DND-41 (cell line): ENCODE measurements around the gene ICAM5.

Experiments
- ATAC-seq: fragments of 200-7000 bp; cut with Tn5 transposase; 3 replicates; pipeline ENCODE4 v1.9.1; 2021; ENCODE audit warnings: low read depth; ENCODE audit not compliant: insufficient read depth
- DNase-seq: peaks from one replicate; pipeline ENCODE4 v3.0.0-alpha.2; 2020
- H2AFZ ChIP-seq: 2 replicates; pipeline ENCODE4 v1.6.0; 2012; ENCODE audit warnings: low read depth, low read length
- H3K27ac ChIP-seq: 2 replicates; pipeline ENCODE4 v1.5.1; 2012; ENCODE audit warnings: low read length, inconsistent platforms
- H3K27me3 ChIP-seq: fragments of 200-600 bp; sonication (generic); 2 replicates; pipeline ENCODE4 v1.6.0; 2012; ENCODE audit warnings: low read length, mild to moderate bottlenecking, inconsistent platforms; ENCODE audit not compliant: insufficient read depth, poor library complexity
- H3K36me3 ChIP-seq: 2 replicates; pipeline ENCODE4 v1.5.1; 2012; ENCODE audit warnings: low read length, inconsistent platforms; ENCODE audit not compliant: insufficient read depth
- H3K4me1 ChIP-seq: 2 replicates; pipeline ENCODE4 v1.5.1; 2012; ENCODE audit warnings: mild to moderate bottlenecking, low read length; ENCODE audit not compliant: insufficient read depth
- H3K4me2 ChIP-seq: 2 replicates; pipeline ENCODE4 v1.6.0; 2012; ENCODE audit warnings: mild to moderate bottlenecking, moderate library complexity, low read length, inconsistent platforms; ENCODE audit not compliant: insufficient read depth
- H3K4me3 ChIP-seq, 2 experiments: fragments of 200-600 bp in 1 of 2; shearing (Covaris generic) in 1 of 2; 2 replicates each; pipeline ENCODE4 v1.5.1; 2012 to 2016; ENCODE audit warnings: inconsistent platforms in 2 of 2, low read length in 2 of 2, mild to moderate bottlenecking in 2 of 2, low read depth in 1 of 2, moderate library complexity in 1 of 2
- H3K79me2 ChIP-seq: 2 replicates; pipeline ENCODE4 v1.6.0; 2012; ENCODE audit warnings: low read length, inconsistent platforms; ENCODE audit not compliant: insufficient read depth
- H3K9ac ChIP-seq: 2 replicates; pipeline ENCODE4 v1.6.0; 2012; ENCODE audit warnings: low read depth, mild to moderate bottlenecking, inconsistent platforms, low read length, moderate library complexity
- H3K9me3 ChIP-seq: 2 replicates; pipeline ENCODE4 v1.5.1; 2012; ENCODE audit warnings: low read length, moderate library complexity, mild to moderate bottlenecking, inconsistent platforms; ENCODE audit not compliant: insufficient read depth, severe bottlenecking
- H4K20me1 ChIP-seq: 2 replicates; pipeline ENCODE4 v1.6.0; 2012; ENCODE audit warnings: low read length; ENCODE audit not compliant: insufficient read depth
- CTCF ChIP-seq: IDR thresholded peaks from 2 replicates; pipeline ENCODE4 v1.5.1; 2012; ENCODE audit warnings: borderline replicate concordance, low read length, moderate library complexity, mild to moderate bottlenecking; ENCODE audit not compliant: poor library complexity, severe bottlenecking; ENCODE audit errors: extremely low read depth
- EZH2 ChIP-seq: IDR thresholded peaks from 3 replicates; pipeline ENCODE4 v1.6.1; 2012; ENCODE audit warnings: borderline replicate concordance, low read depth, mild to moderate bottlenecking, moderate library complexity, low read length, inconsistent platforms; ENCODE audit not compliant: severe bottlenecking

ICAM5 gene

GRCh38 chr19:10344780-10345179 lies 55.0 kb downstream of the ICAM5 start:
- H4K20me1 ChIP-seq, result no peaks in the 10 kb centered on the region
- no peak overlapping the region for H3K27ac ChIP-seq
- no peak overlapping the region for H2AFZ ChIP-seq
- no peak overlapping the region for H3K4me2 ChIP-seq
- DNase-seq (no peak), ATAC-seq (no peak)
- H3K9me3 ChIP-seq, result no peaks in the 10 kb centered on the region
- no peak overlapping the region for H3K9ac ChIP-seq
- no peaks in the 10 kb centered on the region; the same call in 1 of the 2 replicates for H3K36me3 ChIP-seq
- TF ChIP-seq CTCF, result no peak
- TF ChIP-seq EZH2, result no peak
- H3K27me3 ChIP-seq, result no peaks in the 10 kb centered on the region
- H3K79me2 ChIP-seq, result no peaks in the 10 kb centered on the region; the same call in 1 of the 2 replicates
- no peak overlapping the region for H3K4me3 ChIP-seq
- H3K4me1 ChIP-seq, result peaks cover 11% of the 10 kb centered on the region
